Measurements from ENCODE around the gene C6orf120.
A peak's percentile ranks its signal among the peaks of the same experiment; 100 is the strongest.

C6orf120 gene

DNA sequence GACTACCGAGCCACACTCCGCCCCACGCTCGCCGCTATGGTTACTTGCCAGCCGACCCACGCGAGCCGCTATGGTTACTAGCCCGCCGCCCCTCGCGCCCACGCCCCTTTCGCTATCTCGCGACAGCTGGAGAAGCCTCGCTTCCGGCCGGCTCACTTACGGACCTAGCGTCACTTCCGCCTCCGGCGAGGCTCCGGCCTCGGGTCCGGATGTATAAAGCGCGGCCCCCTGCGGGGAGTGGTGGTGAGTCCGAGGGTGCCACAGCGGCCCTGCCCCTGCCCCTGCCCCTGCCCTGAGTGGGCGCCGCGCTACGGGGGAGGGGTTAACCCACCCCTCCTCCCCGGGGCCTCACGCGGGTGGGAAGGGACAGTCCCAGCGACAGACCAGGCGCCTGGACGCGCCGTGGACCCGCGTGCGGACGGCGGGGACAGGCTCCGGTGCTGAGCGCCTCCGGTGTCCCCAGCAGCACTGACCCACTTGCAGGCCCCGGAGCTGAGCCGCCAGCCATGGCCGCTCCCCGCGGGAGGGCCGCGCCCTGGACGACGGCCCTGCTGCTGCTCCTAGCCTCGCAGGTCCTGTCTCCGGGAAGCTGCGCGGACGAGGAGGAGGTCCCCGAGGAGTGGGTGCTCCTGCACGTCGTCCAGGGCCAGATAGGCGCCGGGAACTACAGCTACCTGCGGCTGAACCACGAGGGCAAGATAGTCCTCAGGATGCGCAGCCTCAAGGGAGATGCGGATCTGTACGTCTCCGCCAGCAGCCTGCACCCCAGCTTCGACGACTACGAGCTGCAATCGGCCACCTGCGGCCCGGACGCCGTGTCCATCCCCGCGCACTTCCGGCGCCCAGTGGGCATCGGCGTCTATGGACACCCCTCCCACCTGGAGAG is at the start of gene C6orf120, which contains the start of gene WDR27:
TSS of gene C6orf120 (plus strand) at position 173 of the 886 bp plus-strand sequence. CDS start at position 507, 334 bp downstream.
TSS of gene WDR27 (minus strand) at position 76 of the 886 bp plus-strand sequence. CDS start 13,024 bp downstream, outside the sequence.
- DNase-seq (ENCODE audit: low spot score): peak; percentile 96

DNA sequence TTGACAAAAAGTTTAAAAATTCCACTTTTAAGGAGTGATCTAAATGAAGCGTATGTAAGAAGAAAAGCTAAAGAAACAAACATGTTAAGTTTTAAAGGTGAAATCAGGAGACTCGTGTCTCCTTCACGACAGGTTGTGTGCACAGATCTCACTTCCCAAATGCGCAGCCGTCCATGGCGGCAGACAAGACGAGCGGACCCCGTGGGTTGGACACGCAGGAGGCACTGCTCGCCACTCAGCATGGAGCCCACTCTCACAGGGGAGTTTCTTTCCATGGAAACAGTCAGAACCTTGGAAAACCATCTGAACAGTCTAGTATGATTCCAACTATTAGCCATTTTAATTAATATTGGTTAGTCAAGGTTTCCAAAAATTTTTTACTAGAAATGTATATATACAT is 49.0 kb upstream of the C6orf120 start:
- DNase-seq (ENCODE audit: low spot score): no peak

DNA sequence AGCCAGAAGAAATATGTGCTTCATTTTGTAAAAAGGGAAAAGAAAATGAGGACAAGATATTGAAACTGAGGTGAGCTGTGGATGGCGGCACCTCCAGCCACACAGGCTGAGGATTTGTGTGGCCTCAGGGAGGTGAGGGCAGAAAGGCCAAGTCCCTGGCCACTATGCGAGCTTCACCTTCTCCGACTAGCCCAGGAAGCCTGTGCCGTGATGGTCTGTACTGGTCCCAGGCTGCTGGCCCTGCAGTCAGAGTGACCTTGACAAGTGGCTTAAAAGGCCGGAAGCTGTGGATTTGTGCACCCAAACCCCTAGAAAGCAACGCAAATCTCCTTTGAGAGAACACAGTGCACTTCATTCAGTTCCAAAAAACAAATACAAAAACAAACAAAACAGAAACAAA is 48.2 kb upstream of the C6orf120 start:
- DNase-seq (ENCODE audit: low spot score): no peak

DNA sequence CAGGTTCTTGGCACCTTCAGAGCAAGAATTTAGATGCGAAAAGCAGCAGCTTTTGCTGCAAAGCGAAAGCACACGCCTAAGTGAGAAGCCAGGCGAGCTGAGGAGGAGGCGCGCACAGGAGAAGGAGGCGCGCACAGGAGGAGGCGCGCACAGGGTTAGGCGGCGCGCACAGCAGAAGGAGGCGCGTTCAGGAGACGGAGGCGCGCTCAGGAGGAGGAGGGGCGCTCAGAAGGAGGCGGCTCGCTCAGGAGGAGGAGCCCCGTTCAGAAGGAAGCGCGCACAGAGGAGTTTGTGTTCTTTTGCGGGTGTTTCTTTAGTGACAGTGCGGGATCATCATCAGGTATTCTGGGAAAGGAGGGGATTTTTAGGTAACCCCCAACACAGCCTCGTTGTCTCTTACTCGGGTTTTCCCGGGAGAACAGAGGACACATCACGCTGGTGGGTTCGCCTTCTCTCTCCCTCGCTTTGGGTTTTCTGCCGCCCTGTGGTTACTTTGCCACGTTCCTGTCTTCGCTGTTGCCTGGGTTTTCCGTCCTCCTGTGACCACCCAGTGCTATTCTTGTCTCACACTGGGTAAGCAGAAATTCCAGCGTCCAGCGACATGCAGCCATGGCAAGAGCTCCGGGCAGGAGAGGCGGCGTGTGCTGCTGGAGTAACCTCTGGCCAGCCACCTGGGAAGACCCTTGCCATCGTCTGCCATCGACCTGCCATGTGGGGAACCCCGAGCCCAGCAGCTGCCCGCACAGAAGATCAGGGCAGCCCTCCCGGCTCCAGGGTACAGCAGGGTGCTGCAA is 47.1 kb upstream of the C6orf120 start:
- DNase-seq (ENCODE audit: low spot score): peak; percentile 65

DNA sequence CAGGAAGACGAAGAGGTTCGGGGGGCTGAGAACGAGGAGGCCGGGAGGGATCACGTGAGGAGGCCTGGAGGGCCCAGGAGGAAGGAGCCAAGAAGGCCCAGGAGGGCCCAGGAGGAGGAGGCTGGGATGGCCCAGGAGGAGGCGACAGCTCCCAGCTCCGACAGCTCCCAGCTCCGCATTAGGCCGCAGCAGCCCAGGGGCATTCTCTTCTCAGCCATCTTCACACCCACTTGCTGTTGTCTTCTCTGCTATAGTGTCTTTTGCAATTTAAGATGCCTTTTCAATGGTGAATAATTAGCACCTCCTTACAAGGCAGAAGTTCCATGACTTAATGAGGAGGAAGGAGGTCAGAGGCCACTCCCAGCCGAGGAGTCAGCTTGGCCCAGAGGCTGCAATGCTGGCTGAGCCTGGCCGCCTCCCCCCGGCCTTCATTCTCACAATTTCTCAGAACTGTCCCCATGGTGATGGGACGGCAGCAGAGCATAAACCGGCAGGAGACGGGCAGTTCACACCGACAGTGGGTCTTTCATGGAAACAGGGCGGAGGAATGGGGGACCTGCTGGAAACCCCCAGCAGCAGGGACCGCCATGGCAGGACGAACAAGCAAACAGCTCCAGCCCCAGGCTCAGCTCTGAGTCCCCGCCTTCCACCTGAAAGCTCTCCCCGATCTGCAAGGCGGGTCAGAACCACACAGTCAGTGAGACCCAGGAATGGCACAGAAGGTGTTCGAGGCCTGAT is 45.2 kb upstream of the C6orf120 start:
- DNase-seq (ENCODE audit: low spot score): no peak

DNA sequence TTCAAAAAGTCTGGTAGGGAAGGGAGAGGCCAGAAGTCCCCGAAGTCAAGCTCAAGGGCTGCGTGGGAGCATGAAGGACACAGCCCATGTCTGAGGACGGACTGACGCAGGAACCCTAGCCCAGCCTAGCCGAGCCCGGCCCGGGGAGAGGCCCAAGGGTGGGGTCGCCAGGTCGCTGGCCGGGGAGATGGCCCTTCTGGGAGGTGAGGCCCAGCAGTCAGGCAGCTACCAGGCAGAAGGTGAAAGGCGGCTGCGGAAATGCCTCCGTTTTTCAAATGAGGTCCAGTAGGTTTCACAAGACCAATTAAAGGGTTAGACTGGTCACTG is 44.7 kb upstream of the C6orf120 start:
- DNase-seq (ENCODE audit: low spot score): no peak

DNA sequence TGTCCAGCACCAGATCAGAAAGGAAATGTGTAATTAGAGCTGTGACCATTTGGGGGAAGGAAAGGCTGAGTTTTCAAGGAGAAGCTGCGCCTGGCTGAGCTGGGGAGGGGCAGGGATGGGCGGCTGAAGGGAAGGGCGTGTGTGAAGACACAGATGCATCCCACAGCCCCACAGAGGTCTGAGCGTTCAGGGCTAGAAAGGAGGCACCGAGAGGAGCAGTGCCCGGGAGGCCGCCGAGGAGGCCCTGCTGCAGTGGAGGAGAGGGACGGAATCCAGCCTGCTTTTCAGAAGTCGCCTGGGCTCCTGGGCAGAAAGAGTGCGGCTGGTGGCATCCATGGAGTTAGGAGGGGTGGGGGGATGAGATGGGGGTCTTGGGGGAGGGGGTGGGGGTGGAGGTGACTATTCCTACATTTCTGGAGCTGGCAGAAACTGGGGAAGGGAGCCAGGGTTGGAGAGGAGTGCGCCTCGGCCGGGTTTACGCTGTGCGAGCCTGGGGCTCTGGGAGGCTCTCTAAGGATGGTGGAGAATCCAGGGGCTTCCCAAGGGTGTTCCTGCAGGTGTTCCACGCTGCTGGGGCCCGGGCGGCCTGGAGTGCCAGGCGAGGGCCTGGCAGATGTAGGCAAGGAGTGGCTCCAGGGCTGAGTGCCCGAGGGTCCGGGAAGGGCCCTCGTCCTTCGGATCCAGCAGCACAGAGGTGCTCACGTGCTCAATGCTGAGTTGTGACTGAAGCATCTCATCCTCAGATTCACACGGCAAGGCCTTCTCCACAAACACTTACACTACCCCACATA is 41.9 kb upstream of the C6orf120 start:
- DNase-seq (ENCODE audit: low spot score): no peak

DNA sequence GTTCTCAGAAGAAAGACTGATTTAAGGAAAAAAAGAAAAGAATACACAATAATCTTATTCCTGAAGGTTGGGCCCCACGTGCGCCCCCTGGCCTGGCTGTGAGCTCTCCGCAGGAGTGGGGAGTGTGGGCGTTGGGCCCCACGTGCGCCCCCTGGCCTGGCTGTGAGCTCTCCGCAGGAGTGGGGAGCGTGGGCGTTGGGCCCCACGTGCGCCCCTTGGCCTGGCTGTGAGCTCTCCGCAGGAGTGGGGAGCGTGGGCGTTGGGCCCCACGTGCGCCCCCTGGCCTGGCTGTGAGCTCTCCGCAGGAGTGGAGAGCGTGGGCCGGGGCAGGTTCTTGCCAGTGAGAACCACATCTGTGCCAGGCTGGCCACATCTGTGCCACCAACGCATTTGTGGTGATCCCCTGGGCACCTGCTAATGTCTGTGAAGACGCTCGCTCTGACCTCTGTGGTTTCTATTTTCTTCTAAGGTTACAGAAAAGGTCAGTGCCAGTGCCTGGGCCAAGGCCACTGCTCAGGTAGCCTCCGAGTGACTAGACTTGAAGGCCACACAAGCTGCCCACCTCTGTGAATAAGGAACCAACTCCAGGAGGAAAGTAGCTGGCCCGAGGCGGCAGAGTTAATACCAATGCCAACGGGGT is 41.1 kb upstream of the C6orf120 start:
- no peak for DNase-seq (ENCODE audit: low spot score)

DNA sequence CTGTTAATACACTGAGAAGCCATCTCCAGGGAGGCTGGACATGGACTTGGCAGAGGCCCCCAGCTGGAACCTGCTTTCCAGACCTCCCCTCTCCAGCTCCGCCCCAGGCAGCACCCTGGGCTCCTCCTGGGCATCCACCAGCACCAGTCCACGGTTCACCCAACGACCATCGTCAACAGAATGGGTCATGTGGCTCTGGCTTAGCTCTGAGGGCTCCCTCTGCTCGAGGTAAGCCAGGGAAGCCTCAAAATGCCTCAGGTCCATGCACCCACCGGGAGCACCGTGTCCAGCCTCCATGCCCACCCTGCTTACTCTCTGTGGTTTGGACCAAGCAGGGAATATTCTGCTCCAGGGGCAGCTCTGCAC is 40.6 kb upstream of the C6orf120 start:
- DNase-seq (ENCODE audit: low spot score): no peak

DNA sequence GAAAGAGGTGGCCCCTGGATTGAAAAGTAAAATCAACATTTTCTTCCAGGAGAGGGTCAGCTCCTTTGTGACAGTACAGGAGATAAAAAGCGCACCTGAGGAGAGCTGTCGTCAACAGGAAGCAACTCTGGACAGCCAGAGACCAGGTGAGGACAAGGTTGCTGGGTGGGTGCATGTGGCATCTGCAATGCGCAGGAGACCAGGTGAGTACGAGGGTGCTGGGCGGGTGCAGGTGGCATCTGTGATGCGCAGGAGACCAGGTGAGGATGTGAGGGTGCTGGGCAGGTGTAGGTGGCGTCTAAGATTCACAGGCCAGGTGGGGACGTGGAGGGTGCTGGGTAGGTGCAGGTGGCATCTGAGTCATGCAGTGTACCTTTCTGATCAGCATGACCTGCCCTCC is 38.5 kb upstream of the C6orf120 start:
- DNase-seq (ENCODE audit: low spot score): no peak

DNA sequence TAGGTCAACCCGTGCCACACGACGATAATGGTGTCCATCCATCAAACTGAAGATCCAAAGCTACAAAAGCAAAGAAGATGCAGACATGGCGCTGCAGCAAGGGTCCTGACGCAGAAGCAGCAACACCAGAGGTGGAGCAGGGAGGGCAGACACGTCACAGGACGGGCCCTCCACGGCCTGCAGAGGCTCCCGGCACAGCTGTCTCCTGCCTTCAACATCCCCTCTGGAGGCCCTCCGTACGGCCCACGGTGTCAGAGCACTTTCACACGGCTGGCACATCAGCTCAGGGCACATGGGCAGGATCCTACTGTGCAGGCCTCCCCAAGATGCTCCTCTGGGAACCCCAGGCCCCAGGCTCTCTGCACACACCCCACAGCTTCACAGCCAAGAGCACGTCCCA is 37.7 kb upstream of the C6orf120 start:
- no peak for DNase-seq (ENCODE audit: low spot score)

DNA sequence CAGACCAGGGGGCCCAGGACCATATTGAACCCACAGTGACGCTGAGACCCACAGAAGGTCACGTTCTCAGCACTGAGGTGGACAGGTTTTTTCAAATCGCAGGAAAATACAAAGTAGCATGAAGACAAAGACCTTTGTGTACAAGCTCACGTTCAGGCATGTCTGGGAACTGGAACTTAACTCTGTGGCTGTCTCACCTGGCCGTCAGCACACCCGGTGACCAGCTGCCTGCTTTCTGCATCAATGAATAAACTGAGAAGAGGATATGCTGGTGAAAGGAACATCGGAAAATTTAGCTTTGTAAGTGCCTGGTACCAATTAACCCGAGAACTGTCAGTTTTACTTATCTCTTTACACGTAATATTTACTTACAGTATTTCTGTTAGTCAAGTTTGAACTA is 36.6 kb upstream of the C6orf120 start:
- DNase-seq (ENCODE audit: low spot score): no peak

DNA sequence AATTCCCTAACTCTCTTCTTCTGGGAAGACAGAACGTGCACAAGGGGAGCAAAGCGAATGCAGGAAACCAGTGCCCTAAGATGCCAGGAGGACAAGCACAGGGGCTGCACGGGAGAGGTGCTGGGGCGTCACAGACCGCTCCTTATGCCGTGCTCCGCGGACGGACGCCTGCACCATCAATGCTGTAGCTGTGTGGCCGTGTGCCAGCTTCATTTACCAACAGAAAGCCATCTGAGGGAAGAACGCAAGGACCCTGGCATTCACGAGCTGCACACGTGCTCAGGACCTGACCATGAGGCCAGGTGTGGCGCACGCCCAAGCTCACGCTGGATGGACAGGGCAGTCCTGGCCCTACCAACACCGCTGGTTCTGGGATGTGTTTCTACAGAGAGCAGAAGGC is 35.5 kb upstream of the C6orf120 start:
- no peak for DNase-seq (ENCODE audit: low spot score)

DNA sequence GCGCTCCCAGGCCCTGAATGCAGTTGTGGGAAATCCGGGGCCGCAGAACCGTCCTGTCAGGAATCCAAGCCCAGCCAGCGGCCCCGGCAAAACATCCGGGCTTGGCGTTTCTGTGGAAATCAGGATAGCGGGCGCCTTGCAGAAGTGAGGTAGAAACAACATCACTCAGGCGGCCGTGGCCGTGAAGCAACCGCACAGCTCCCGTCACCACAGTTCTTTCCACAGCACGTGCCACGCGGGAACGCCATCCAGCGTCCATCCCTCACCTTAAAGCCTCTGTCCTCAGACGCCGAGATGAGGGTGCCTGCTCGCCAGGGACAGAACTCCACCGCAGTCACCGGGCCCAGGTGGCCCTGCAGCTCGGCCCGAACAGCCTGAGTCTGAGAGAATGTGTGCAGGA is 34.2 kb upstream of the C6orf120 start:
- DNase-seq (ENCODE audit: low spot score): no peak

DNA sequence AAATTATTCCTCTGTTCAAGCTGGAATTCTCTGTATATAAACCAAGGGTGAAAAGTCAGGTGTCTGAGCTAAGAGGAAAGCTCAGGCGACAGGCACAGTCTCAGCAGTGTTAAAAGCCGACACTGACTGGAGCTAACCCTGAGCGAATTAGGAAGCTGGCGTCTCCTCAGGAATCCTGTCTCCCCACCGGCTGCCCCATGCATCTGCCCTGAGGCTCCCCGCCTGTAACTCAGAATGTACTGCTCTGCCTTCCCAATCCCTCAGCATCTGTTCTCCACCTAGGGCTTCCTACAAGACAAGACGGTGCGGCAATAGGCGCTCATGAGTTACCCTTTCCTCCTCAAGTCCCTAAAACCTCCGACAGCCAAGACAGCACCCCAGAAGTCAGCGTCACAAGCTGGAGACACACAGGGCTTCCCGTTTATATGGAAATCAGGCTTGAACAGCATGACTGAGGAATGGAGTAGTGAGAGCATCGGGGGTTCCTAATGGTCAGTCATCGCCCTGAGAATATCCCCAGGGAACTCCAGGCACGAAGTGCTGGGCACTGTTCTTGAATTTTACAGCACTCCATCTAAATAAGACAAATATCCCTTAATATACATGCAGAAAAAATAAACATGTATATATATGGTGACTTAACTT is 33.6 kb upstream of the C6orf120 start:
- no peak for DNase-seq (ENCODE audit: low spot score)

DNA sequence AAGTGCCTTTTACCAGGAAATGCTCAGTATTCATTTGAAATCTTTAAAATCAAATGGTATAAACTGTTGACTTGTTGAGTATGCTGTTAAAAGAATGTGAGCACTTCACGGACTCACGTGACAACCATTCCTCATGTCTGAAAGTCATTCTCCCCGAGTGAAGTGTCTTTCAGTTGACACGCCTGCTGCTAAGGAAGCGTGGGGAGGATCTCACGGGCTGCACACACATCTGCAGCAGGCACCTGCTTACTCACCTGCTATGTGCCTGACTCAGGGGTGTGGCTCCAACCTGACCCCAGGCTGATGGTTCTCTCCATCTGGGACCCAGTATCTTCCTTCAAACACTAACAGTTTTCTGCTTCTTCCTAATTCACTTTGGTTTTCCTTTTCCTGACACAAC is 32.8 kb upstream of the C6orf120 start:
- DNase-seq (ENCODE audit: low spot score): no peak

DNA sequence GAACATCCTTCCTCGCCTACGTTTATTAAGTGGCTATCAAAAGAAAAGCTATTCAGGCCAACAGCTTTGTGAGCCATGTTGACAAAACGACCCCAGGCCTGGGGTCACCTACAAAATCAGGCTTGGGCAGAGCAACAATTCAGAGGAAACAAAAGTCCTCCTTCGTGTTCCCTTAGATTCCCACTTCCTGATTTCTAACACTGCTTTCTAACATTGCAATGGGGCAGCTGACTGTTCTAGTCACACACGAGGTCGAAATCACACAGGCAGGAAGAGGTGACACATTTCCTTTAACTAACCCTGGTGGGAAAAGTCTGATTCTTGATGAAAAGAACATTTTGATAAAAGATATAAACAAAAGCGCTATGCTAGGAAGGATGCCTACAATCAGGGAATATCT is 32.0 kb upstream of the C6orf120 start:
- DNase-seq (ENCODE audit: low spot score): no peak

DNA sequence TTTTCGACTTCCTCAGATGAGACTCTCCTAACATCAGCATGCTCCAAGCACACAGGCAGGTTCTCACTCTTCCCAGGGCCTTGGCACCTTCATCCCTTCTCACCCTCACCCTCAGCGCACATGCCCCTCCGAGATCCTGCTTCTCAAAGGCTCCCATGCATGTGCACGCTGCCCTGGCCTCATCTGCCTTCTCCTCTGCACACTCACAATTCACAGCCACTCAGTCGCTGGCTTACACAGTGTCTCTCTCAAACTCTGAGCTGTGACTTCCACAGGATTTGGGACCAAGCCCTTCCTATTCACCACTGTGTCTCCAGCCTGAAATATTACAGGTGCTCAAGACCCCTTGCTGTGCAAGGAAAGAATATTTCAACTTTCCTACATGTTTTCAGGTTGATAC is 30.4 kb upstream of the C6orf120 start:
- DNase-seq (ENCODE audit: low spot score): no peak

DNA sequence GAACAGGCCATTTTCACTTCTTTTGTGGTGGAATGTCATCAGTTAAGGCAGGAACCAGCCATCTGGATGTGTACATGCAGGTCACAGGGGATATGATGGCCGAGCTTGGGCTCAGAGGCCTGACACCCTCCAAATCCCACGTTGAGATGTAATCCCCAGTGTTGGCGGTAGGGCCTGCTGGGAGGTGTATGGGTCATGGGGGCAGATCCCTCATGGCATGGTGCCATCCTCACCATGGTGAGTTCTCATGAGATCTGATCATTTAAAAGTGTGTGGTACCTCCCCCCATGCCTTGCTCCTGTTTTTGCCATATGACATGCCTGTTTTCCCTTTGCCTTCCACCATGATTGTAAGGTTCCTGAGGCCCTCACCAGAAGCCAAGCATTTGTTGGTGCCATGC is 26.9 kb upstream of the C6orf120 start:
- DNase-seq (ENCODE audit: low spot score): no peak

DNA sequence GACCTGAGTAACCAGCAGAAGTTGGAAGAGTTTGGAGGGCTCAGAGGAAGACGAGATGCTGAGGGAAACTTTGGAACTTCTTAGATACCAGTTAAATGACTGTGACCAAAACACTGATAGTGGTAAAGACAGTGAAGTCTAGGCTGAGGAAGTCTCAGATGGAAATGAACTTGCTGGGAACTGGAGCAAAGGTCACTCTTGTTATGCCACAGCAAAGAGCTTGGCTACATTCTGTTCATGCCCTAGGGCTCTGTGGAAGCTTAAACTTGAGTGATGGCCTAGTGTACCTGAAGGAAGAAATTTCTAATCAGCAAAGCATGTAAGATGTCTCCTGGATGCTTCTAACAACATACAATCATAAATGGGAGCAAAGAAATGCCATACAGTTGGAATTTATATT is 24.8 kb upstream of the C6orf120 start:
- no peak for DNase-seq (ENCODE audit: low spot score)

DNA sequence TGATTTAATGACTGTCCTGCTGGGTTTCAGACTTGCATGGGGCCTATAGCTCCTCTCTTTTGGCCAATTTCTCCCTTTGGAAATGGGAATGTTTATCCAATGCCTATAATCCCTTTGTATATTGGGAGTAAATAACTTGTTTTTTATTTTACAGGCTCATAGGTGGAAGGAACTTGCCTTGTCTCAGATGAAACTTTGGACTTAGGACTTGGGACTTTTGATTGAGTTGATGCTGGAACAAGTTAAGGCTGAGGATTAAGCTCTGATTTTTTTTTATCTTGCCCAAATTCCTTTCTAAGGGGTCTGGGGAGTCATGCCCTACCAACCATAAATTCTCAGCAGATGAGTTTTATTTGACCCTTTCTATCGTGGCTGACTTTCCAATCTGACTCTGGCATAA is 23.6 kb upstream of the C6orf120 start:
- DNase-seq (ENCODE audit: low spot score): no peak

Data from CD4-positive, alpha-beta T cell treated with Interleukin-6 at 100 ng/mL for 8 hours (primary cell).